Gastroesophageal sphincter (tissue), 4 donors: ENCODE results near the gene SCGB3A1. TPM values are rescaled to one million over a fixed set of nuclear protein-coding genes. Genes with fewer than 3 reads are reported as not detected.

Experiments
- ATAC-seq: fragments of 150-250 bp; one replicate; pipeline ENCODE4 v1.9.1; 2016; ENCODE audit warnings: mild to moderate bottlenecking, moderate library complexity
- H3K27ac ChIP-seq, 4 donors: fragments of 200-600 bp; sonication (generic) in 3 of 4; 1 replicate in 3 of 4; 2 replicates in 1 of 4; pipeline ENCODE4 v1.5.1; 2016 to 2019
- H3K27me3 ChIP-seq: fragments of 200-600 bp; sonication (generic); one replicate; pipeline ENCODE4 v1.5.1; 2019
- H3K36me3 ChIP-seq, 2 donors: fragments of 200-600 bp; sonication (generic); one replicate each; pipeline ENCODE4 v1.5.1; 2019; ENCODE audit warnings: control low read depth in 1 of 2
- H3K4me1 ChIP-seq, 3 donors: fragments of 200-600 bp; sonication (generic); 1 replicate in 2 of 3; 2 replicates in 1 of 3; pipeline ENCODE4 v1.5.1; 2016 to 2019; ENCODE audit warnings: control low read depth in 2 of 3
- H3K4me3 ChIP-seq, 2 donors: fragments of 200-600 bp; sonication (generic); one replicate each; pipeline ENCODE4 v1.5.1; 2019; ENCODE audit warnings: mild to moderate bottlenecking in 1 of 2, moderate library complexity in 1 of 2
- H3K9me3 ChIP-seq, 3 donors: fragments of 200-600 bp; sonication (generic); one replicate each; pipeline ENCODE4 v1.5.1; 2017 to 2019; ENCODE audit warnings: control low read depth in 2 of 3
- EP300 ChIP-seq: sonication (generic); formaldehyde crosslinking; IDR thresholded peaks from one replicate; pipeline ENCODE4 v1.6.1; 2017; ENCODE audit warnings: antibody characterized with exemption, mild to moderate bottlenecking
- POLR2A ChIP-seq, 2 donors: fragments of 450-650 bp; IDR thresholded peaks; one replicate each; pipeline ENCODE4 v1.6.1; 2017; ENCODE audit warnings: antibody characterized with exemption in 2 of 2, mild to moderate bottlenecking in 2 of 2, moderate library complexity in 1 of 2
- POLR2AphosphoS5 ChIP-seq: sonication (generic); formaldehyde crosslinking; IDR thresholded peaks from one replicate; pipeline ENCODE4 v1.6.1; 2017; ENCODE audit warnings: antibody characterized with exemption
- WGBS, 2 donors: methylation state at CpG; one replicate each; pipeline ENCODE4 v1.1.5; 2018; ENCODE audit warnings: low coverage in 1 of 2; 5-methylcytosine and 5-hydroxymethylcytosine counted together
- total RNA-seq, 4 donors: library from RNA; depleted of rRNA; stranded (reverse); fragments of >200 nt; gene quantifications; one replicate each; pipeline ENCODE4 v1.1.0, GENCODE V29; 2016
- TF ChIP-seq, protein P1 (sequence below), 4 experiments: fragments of 200-600 bp in 2 of 4; fragments of 450-650 bp in 2 of 4; sonication (generic) in 1 of 4; IDR thresholded peaks; one replicate each; pipeline ENCODE4 v1.5.1; 2017 to 2019; ENCODE audit warnings: antibody characterized with exemption in 4 of 4, mild to moderate bottlenecking in 2 of 4, moderate library complexity in 2 of 4

SCGB3A1 gene
- total RNA-seq, 4 donors from 2014 or later, result 78.4 TPM; not detected in 3

DNA sequence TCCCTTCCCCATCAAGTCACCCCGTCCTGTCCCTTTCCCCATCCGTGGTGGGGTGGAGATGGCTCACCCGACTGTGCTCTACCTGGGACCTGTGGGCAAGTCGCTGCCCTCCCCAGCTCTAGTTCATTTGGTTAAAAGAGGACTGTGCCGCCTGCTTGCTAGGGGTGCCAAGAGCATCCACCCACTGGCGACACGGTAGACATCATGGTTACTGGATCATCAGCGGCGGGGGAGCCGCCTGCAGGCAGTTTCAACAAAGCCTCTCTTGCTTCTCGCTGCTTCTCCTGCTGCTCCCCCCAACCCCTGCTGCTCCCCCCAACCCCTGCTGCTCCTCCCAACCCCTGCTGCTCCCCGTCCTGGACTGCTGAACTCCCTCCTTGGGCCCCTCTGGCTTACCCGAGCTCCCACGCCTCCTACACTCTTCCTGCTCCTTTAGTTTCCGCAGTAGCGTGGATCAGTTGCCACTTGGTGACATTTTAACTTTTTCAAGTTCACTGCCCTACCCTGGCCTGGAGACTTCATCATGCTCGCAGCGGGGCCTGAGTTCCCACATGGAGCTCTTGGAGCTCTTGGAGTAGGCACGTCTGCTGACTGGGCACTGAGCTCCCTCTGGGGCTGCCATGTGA is 22.0 kb upstream of the SCGB3A1 start:
- no peak for ATAC-seq

DNA sequence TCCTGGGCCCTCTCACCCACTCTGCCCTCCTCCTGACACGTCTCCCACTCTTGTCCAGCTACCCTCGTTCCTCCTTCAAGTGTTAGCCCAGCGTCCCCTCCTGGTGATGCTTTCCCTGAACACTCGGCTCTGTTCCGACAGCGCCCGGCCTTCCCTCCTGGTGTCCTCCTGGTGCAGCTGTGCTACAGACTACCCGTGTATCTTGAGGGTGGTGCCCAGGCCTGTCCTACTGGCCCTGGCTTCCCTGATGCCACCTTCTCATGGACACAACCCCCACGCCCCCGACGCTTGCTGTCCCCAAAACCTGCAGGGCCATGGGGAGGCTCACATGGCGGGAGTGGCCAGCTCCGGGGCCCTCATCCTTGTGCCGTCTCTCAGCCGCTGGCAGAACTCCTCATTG is 21.4 kb upstream of the SCGB3A1 start:
- 100% methylated on average over 1 of the region's 15 CpGs; no CpG with 5 or more reads in 1 of the 2 donors for WGBS, 2 donors
- Histone ChIP-seq H3K27me3 (peaks cover 19% of the 10 kb centered on the region), H3K4me3 (no peak overlapping the region), H3K27ac (no peak overlapping the region), H3K4me1 (no peaks in the 10 kb centered on the region), H3K36me3 (no peaks in the 10 kb centered on the region), H3K9me3 (no peaks in the 10 kb centered on the region)
- no peak for TF ChIP-seq POLR2A (IDR thresholded peaks at IDR 0.05)
- TF ChIP-seq POLR2AphosphoS5, result no peak
- TF ChIP-seq, protein P1, sequence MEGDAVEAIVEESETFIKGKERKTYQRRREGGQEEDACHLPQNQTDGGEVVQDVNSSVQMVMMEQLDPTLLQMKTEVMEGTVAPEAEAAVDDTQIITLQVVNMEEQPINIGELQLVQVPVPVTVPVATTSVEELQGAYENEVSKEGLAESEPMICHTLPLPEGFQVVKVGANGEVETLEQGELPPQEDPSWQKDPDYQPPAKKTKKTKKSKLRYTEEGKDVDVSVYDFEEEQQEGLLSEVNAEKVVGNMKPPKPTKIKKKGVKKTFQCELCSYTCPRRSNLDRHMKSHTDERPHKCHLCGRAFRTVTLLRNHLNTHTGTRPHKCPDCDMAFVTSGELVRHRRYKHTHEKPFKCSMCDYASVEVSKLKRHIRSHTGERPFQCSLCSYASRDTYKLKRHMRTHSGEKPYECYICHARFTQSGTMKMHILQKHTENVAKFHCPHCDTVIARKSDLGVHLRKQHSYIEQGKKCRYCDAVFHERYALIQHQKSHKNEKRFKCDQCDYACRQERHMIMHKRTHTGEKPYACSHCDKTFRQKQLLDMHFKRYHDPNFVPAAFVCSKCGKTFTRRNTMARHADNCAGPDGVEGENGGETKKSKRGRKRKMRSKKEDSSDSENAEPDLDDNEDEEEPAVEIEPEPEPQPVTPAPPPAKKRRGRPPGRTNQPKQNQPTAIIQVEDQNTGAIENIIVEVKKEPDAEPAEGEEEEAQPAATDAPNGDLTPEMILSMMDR (IDR thresholded peaks at IDR 0.05), result no peak
- no peak for TF ChIP-seq EP300
- ATAC-seq, result no peak

More for the DNA sequence above, 22.0 kb upstream of the SCGB3A1 start:
- Histone ChIP-seq H3K36me3 (no peaks in the 10 kb centered on the region), H3K4me3 (no peak overlapping the region), H3K27ac (no peak overlapping the region), H3K9me3 (no peaks in the 10 kb centered on the region), H3K27me3 (peaks cover 21% of the 10 kb centered on the region), H3K4me1 (peaks cover 0 to under 1% (median 0%) of the 10 kb centered on the region in 3 donors)
- WGBS, 2 donors, result 88 to 100% methylated on average over 1 to 8 of the region's 19 CpGs
- TF ChIP-seq POLR2A (IDR thresholded peaks at IDR 0.05), result no peak
- no peak for TF ChIP-seq POLR2AphosphoS5
- TF ChIP-seq EP300, result no peak
- TF ChIP-seq, protein P1 (IDR thresholded peaks at IDR 0.05), result no peak

DNA sequence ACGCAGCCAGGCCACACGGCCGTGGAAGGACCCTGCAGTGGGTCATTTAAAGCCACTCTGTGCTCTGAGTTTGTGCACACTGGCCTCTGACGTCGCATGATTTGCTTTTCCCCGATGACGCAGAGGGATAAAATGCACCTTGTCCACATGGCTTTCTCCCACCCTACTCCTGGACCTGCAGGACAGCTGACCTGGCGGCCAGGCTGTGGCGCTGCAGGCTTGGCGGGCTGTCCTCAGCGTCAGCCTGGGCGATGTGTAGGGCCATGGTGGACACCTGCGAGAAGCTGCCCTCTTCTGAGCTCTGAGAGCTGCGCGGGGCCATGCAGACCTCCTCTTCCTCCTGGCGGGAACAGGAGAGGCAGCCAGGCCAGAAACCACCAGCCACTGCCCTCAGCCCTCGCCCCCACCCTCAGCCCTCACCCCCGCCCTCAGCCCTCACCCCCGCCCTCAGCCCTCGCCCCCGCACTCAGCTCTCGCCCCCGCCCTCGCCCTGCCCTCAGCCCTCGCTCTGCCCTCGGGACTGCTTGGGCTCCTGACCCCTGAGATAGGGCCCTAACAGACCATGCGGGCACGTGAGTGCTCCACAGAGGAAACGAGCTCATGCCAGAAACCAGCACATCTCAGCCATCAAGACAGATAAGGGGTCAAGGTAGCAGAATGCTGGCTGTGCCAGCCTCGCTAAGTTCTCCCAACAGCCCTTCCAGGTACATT is 20.0 kb upstream of the SCGB3A1 start:
- no peak overlapping the region for H3K27ac ChIP-seq
- no peaks in the 10 kb centered on the region for H3K4me1 ChIP-seq
- H3K36me3 ChIP-seq, result no peaks in the 10 kb centered on the region
- 83 to 90% methylated on average over 2 to 11 of the region's 30 CpGs for WGBS, 2 donors
- TF ChIP-seq POLR2A (IDR thresholded peaks at IDR 0.05), result no peak
- no peak for TF ChIP-seq EP300
- no peak overlapping the region for H3K4me3 ChIP-seq
- no peaks in the 10 kb centered on the region for H3K9me3 ChIP-seq
- ATAC-seq, result no peak
- H3K27me3 ChIP-seq, result peaks cover 14% of the 10 kb centered on the region

DNA sequence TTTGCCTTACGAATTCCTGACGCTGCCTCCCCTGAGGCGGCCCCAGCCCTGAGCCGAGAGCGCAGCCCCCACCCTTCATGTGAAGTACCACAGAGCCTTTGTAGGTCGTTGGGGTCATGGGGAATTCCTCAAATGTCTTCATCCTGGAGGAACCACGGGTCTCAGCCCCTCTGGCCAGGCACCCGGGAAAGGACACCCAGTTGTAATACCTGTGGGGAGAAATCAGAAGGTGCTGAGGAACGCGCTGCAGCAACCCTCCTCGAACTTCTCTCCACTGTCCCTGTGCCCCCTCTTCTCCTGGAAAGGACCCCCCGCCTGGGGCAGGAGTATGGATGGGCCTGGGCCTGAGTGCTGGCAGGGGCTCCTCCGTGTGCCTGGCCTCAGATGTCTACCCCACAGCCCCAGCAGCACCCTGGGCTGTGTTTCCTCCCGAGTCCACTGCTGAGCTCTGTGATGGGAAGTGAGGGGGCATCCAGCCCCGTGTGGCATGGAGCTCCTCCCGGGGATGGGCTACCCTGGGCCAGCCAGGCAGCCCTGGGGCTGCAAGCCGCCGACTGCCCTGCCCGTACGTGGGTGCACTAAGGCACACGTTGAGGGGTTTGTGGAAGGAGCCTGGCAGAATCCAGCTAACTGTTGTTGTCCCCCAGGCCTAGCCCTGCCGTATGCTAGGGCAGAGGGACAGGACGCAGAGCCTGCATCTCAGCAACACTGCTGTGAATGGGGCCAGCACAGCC is 18.7 kb upstream of the SCGB3A1 start:
- Histone ChIP-seq H3K4me3 (no peak overlapping the region), H3K9me3 (no peaks in the 10 kb centered on the region), H3K36me3 (no peaks in the 10 kb centered on the region), H3K27me3 (peaks cover 22% of the 10 kb centered on the region), H3K27ac (no peak overlapping the region), H3K4me1 (no peaks in the 10 kb centered on the region)
- no peak for TF ChIP-seq POLR2AphosphoS5
- WGBS, 2 donors, result 92% methylated on average over 8 of the region's 23 CpGs; no CpG with 5 or more reads in 1 of the 2 donors
- ATAC-seq, result no peak

DNA sequence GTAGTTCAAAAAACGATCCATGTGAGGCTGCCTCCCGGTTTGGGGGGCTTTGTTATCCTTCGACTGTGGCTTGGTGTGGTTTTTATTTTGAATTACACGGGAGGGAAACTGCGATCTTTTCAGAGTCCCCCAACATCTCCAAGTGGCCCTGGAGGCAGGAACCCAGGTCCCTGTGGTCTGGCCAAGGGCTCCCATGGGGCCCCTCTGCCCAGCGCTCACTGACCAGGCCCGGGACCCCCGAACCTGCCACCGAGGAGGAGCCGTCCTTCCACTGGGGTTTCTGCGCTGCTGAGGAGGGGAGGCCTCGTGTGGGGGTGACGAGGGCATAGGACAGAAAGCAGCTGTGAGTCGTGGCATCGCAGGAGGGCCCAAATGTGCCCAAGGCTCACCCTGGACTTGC is 18.1 kb upstream of the SCGB3A1 start:
- Histone ChIP-seq H3K9me3 (no peaks in the 10 kb centered on the region), H3K36me3 (no peaks in the 10 kb centered on the region), H3K27ac (no peak overlapping the region), H3K4me3 (no peak overlapping the region), H3K4me1 (no peaks in the 10 kb centered on the region), H3K27me3 (peaks cover 22% of the 10 kb centered on the region)
- TF ChIP-seq, protein P1 (IDR thresholded peaks at IDR 0.05), result no peak
- TF ChIP-seq POLR2A (IDR thresholded peaks at IDR 0.05) (no peak), POLR2AphosphoS5 (no peak), EP300 (no peak)
- ATAC-seq, result no peak
- 90% methylated on average over 2 to 8 of the region's 15 CpGs for WGBS, 2 donors
